Rectal smooth muscle tissue (tissue), 1 donor: ENCODE data around the gene PHACTR3.

Experiments used
- H3K27ac ChIP-seq: one replicate; pipeline ENCODE4 v1.7.0; 2013; ENCODE audit warnings: low read depth, low read length, inconsistent platforms
- H3K27me3 ChIP-seq: one replicate; pipeline ENCODE4 v1.7.0; 2013; ENCODE audit warnings: low read length; ENCODE audit not compliant: control insufficient read depth, insufficient read depth
- H3K36me3 ChIP-seq: one replicate; pipeline ENCODE4 v1.7.0; 2013; ENCODE audit warnings: low read length; ENCODE audit not compliant: control insufficient read depth, insufficient read depth
- H3K4me1 ChIP-seq: one replicate; pipeline ENCODE4 v1.7.0; 2013; ENCODE audit warnings: low read length; ENCODE audit not compliant: control insufficient read depth, insufficient read depth
- H3K4me3 ChIP-seq: one replicate; pipeline ENCODE4 v1.7.0; 2013; ENCODE audit warnings: low read length
- H3K9ac ChIP-seq: one replicate; pipeline ENCODE4 v1.7.0; 2013; ENCODE audit warnings: low read length

PHACTR3 gene

DNA sequence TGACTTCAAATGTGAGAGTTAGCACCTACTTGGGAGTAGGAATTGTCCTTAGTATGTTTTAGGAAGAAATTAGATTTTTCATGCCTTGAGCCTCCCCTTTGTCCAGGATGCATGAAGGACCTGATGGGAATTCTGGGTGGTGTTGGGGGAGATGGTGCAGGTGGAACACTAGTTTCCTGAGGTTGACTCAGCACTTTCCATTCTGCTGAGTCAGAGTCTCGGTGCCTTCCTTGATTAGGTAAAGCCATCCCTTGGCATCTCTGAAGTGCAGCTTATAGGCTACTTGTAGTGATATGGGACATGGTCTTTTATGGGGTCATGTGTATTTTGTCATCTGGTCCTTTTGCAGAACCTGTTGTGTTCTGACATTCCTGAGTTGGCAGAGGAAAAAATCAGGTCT lies 105.3 kb downstream of the PHACTR3 start:
- Histone ChIP-seq H3K36me3 (no peaks in the 10 kb centered on the region), H3K4me3 (no peak overlapping the region), H3K9ac (no peak overlapping the region), H3K27ac (no peak overlapping the region), H3K4me1 (no peaks in the 10 kb centered on the region), H3K27me3 (no peaks in the 10 kb centered on the region)

DNA sequence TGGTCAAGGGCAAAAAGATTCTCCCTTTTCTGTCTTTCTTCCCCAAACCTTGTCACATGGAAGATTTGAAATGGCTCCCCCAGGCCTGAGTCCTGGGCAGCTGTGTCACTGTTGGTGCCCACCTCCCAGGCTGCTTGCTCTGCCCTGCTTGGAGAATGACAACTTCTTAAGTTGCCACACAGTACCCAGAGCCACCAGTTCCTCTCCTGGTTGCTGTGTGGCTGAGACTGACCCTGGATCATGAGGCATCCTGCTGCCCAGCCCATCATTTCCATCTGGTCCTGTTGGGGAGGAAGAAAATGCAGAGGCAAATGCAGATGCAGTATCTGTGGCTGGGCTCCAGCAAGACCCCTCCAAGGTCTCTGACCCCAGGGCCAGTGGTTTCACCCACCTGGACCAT lies 113.7 kb downstream of the PHACTR3 start:
- H3K36me3 ChIP-seq = no peaks in the 10 kb centered on the region
- no peaks in the 10 kb centered on the region for H3K4me1 ChIP-seq
- H3K27ac ChIP-seq = no peak overlapping the region
- no peaks in the 10 kb centered on the region for H3K27me3 ChIP-seq
- no peak overlapping the region for H3K4me3 ChIP-seq
- H3K9ac ChIP-seq = no peak overlapping the region

DNA sequence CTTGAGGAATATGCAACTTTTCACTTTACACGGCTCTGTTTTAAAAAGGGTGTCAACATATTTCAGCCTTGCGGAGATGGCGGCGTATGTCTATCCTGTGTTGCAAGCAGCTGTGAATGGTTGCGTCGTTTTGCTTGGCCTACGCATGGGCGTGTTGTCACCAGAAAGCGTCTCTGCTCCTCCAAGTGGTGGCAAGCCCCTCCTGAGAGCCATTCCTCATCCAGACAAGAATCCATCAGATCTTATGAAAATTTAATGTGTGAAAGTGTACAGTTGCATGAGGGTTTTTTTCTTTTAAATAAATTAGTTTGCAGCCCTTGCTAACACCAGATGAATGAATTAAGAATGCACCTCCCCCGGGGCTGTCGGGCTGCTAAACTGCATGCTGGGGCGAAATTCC lies 114.4 kb downstream of the PHACTR3 start:
- no peak overlapping the region for H3K9ac ChIP-seq
- no peak overlapping the region for H3K27ac ChIP-seq

DNA sequence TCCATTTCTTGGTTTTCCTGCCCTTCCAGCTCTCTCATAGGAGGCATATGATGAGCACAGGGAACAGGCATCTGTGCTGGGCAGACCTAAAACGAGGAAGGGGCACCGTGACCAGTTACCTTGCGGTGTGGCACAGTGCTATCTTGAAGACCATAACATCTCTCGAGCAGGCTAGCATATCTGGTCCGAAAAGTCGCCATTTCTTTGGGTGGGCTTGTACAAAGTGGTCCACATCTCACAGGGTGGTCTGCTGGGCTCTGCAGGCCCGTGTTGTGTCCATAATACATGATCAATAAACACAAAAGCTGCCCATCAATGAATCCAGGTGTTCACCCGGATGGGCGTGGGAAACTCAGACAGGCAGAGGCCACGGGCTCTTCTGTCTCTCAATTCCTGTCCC lies 115.7 kb downstream of the PHACTR3 start:
- no peak overlapping the region for H3K9ac ChIP-seq
- H3K36me3 ChIP-seq = no peaks in the 10 kb centered on the region
- no peaks in the 10 kb centered on the region for H3K27me3 ChIP-seq
- no peak overlapping the region for H3K4me3 ChIP-seq
- no peaks in the 10 kb centered on the region for H3K4me1 ChIP-seq
- no peak overlapping the region for H3K27ac ChIP-seq

More for the DNA sequence above, 114.4 kb downstream of the PHACTR3 start:
- H3K36me3 ChIP-seq = no peaks in the 10 kb centered on the region
- H3K27me3 ChIP-seq = no peaks in the 10 kb centered on the region
- no peak overlapping the region for H3K4me3 ChIP-seq
- H3K4me1 ChIP-seq = no peaks in the 10 kb centered on the region

DNA sequence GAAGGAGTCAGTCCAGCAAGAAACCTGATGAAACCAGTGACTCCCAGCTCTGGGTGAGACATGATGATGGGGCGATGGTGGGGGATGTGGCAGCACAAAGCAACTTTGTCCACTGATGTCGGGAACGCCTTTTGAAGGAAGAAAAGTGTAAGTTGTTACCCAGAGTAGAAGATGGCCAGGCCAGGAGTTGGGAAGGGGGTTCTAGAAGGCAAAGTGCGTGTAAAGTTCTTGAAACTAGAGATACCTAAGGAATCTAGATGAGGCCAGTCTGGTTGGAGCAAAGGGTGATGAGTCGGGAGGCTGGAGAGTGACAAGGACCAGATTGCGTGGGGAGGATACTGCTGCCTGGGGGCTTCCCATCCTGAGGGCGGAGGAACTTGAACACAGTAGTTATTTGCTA lies 117.0 kb downstream of the PHACTR3 start:
- Histone ChIP-seq H3K36me3 (no peaks in the 10 kb centered on the region), H3K27me3 (no peaks in the 10 kb centered on the region), H3K27ac (no peak overlapping the region), H3K4me1 (no peaks in the 10 kb centered on the region), H3K4me3 (no peak overlapping the region), H3K9ac (no peak overlapping the region)

DNA sequence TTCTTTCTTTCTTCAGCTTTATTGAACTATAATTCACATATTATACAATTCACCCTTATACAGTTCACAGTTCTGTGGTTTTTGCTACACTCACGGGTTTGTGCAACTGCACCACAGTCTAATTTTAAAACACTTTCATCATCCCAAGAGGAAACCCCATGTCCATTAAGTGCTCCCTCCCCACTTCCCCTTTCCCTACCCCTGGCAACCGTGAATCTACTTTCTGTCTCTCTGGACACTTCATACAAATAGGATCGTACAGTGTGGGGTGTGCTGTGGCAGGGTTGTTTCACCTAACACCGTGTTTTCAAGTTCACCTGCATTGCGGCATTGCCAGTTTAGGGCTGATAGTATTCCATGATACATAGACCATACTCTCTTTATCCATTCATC lies 118.8 kb downstream of the PHACTR3 start:
- Histone ChIP-seq H3K4me1 (no peaks in the 10 kb centered on the region), H3K27ac (no peak overlapping the region), H3K27me3 (no peaks in the 10 kb centered on the region), H3K36me3 (no peaks in the 10 kb centered on the region), H3K9ac (no peak overlapping the region), H3K4me3 (no peak overlapping the region)

DNA sequence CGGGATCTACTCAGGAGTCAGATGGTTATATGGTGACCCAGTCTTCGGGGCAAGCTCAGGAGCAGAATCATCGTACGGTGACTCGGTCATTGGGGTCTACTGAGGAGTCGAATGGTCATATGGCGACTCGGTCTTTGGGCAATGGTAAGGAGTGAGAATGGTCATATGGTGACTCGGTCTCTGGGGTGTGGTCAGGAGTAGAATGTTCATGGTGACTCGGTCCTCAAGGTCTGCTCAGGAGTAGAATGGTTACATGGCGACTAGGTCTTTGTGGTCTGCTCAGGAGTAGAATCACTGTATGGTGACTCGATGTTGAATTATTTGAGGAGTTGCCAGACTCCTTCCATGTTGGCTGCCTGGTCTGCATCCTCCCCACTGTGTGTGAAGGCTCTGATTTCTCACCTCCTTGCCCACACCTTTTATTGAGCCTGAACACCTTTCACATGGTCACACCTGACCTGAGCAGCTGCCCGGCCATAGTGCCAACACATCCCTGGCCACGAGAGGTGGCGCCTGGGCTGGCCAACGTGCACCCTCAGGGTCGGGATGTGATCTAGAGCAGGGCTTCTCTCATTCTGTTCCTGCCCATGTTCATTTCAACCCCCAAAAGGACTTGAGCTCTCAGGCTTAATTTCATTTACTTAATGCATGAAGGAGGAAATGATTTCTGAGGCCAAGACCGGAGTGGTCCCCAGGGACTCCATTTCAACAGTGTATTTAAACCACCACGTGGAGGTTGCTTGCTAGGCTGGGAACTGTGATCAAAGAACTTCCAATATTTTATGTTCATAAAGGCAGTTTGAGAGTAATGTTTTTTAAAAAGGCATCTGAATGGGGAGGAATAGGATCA lies 119.5 kb downstream of the PHACTR3 start:
- no peak overlapping the region for H3K27ac ChIP-seq
- H3K4me3 ChIP-seq = no peak overlapping the region
- H3K27me3 ChIP-seq = no peaks in the 10 kb centered on the region
- H3K36me3 ChIP-seq = no peaks in the 10 kb centered on the region
- no peaks in the 10 kb centered on the region for H3K4me1 ChIP-seq
- no peak overlapping the region for H3K9ac ChIP-seq

DNA sequence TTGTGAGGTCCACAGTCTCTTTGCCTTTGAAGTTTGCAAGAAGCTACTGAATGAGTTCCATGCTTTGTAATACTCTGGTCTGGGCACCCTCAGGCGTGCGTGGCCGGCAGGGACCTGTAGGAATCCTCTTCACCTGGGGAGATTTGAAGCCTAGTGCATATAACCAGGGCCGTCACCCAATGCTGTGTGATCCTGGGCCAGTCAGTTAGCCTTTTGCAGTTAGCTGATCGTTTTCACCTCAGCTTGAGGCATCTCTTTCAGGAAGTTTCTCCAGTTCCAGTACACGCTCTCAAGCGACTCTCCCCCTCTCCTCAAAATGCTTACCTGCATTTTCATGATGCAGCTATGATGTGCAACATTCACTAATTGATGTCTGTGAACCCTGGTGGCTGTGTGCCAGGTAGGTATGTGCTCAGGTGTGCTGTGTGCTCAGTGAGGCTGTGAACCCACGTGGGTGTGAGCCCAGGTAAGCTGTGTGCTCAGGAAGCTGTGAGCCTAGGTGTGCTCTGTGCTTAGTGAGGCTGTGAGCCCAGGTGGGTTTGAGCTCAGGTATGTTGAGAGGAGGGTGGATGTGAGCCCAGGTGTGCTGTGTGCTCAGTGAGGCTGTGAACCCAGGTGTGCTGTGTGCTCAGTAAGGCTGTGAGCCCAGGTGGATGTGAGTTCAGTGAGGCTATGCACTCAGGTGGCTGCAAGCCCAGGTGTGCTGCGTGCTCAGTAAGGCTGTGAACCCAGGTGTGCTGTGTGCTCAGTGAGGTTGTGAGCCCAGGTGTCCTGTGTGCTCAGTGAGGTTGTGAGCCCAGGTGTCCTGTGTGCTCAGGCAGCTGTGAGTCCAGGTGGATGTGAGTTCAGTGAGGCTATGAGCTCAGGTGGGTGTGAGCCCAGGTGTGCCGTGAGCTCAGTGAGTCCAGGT lies 120.4 kb downstream of the PHACTR3 start:
- Histone ChIP-seq H3K27me3 (no peaks in the 10 kb centered on the region), H3K36me3 (no peaks in the 10 kb centered on the region), H3K4me3 (no peak overlapping the region), H3K27ac (no peak overlapping the region), H3K4me1 (no peaks in the 10 kb centered on the region), H3K9ac (no peak overlapping the region)

DNA sequence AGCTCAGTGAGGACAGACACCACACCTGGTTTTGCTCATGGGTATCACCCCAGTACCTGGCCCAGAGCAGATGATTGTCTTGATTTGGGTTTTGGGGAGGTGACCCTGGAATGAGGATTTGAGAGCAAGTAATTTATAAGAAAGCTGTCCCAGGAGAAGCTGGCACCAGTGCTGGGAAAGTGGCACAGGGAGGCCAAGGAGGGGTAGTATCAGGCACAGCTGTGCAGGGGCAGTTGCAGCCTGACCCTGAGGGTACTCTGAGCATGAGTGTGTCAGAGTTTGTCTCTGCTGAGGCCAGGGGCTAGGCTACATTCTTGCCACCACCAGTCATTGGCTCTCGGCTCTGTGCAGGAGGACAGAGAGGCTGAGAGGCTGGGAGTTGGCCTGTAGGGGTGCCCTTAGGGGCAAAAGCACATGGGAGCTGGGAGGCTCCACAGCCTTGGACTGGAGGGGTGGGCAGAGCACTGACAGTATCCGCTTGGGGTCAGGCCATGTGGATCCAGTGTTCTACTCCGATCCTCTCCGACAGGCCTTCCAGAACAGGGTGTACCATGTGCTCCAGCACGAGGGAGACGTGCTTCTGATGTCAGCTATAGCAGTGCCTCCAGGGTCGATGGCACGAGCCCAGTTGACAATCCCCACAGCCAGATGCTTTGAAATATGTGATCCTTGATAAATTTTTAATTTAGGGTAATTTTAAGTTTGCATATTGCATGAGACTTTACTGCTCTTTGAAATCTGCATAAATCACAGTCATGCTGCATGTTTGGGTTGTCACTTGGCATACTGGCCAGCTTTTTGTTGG lies 121.3 kb downstream of the PHACTR3 start:
- Histone ChIP-seq H3K27me3 (no peaks in the 10 kb centered on the region), H3K9ac (no peak overlapping the region), H3K27ac (no peak overlapping the region), H3K36me3 (no peaks in the 10 kb centered on the region), H3K4me1 (no peaks in the 10 kb centered on the region), H3K4me3 (no peak overlapping the region)

DNA sequence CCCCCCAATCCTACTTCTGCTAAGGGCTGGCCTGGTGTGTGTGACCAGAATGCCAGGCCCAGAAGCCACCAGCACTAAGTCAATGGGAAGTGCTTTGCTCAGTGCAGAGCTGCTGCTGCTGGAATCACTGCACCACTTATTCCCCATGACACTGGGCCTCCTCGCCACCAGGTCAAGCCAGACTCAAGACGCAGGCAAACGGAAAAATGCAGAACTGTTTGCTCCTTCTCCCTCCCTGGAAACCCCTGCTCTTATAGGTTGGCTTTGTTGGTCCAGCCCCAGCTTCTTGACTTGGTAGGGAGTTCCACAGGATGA lies 121.9 kb downstream of the PHACTR3 start:
- no peaks in the 10 kb centered on the region for H3K36me3 ChIP-seq
- no peak overlapping the region for H3K4me3 ChIP-seq
- no peaks in the 10 kb centered on the region for H3K27me3 ChIP-seq
- no peak overlapping the region for H3K27ac ChIP-seq
- H3K4me1 ChIP-seq = no peaks in the 10 kb centered on the region
- H3K9ac ChIP-seq = no peak overlapping the region

DNA sequence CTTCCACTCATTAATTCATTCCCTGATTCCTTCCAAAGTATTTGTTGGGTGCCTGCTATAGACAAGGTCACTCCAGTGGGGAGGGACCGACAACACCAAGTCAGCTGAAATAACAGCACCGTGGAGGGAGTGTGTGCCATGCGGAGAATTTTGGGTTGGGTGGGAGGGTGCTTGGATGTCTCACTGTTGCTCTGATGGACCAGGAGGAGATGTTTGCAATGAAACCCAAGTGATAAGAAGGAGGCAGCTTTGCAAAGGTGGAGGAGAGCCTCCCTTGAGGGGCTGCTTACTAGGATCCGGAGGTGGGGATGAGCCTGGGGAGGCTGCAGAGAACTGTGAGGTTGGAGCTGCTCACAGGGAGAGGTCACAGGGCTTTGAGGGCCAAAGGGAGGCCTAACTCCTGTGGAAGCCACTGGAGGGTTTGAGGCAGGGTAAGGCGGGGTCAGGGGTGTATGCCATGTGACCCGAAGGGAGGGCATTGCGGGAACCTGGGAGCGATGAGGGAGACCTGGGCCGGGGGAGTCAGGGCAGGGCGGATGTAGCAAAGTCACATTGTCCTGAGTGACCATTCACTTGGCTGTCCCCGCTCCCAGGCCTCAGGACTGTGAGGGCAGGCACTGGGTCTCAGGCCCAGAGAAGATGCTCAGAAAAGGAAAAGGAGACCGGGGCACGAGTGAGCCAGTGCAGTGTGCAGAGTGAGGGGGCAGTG lies 124.5 kb downstream of the PHACTR3 start:
- H3K4me3 ChIP-seq = no peak overlapping the region
- H3K9ac ChIP-seq = no peak overlapping the region
- H3K4me1 ChIP-seq = no peaks in the 10 kb centered on the region
- H3K36me3 ChIP-seq = no peaks in the 10 kb centered on the region
- no peak overlapping the region for H3K27ac ChIP-seq
- no peaks in the 10 kb centered on the region for H3K27me3 ChIP-seq

DNA sequence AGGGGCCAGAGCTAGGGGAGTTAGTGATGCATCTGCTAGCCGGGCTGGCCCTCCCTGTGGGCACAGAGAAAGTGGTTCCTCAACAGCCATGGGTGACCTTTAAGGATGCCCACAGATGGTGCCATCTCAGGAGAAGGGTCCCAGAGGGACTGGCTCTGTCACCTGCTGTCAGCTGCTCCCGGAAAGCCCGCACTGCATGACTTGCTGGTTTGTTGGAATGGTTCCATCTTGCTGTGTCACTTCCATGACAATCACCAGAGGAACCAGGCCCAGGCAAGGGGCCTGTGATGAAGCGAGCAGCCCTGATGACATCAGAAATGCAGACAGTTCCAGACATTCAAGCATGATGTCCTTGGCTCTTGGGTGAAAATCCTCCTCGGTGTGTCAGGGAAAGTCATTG lies 125.2 kb downstream of the PHACTR3 start:
- Histone ChIP-seq H3K4me1 (no peaks in the 10 kb centered on the region), H3K27me3 (no peaks in the 10 kb centered on the region), H3K36me3 (no peaks in the 10 kb centered on the region), H3K4me3 (no peak overlapping the region), H3K27ac (no peak overlapping the region), H3K9ac (no peak overlapping the region)
